SK-N-SH (cell line): Measurements from ENCODE around the gene FMO2. TPM values are rescaled to one million over a fixed set of nuclear protein-coding genes. Genes with fewer than 3 reads are reported as not detected.

Experiments
- CTCF ChIA-PET: fragments of 300-600, 350-600 bp; formaldehyde crosslinking; extraction: SDS; loops from one replicate; lab custom pipeline; 2021; lab: Yijun Ruan, JAX
- POLR2A ChIA-PET: fragments of 350-600 bp; sonication (Branson Sonifier 250); formaldehyde crosslinking; extraction: SDS; loops from one replicate; lab custom pipeline; 2020; ENCODE audit warnings: antibody characterized with exemption, inconsistent platforms; lab: Yijun Ruan, JAX
- DNase-seq: peaks from one replicate; pipeline ENCODE4 v3.0.0; 2012
- H2AFZ ChIP-seq: fragments of 200-600 bp; sonication (generic); 2 replicates; pipeline ENCODE4 v1.8.1; 2016; ENCODE audit warnings: antibody characterized with exemption, mild to moderate bottlenecking, low read depth
- H3F3A ChIP-seq: fragments of 200-600 bp; sonication (generic); replicated peaks from 2 replicates; pipeline ENCODE3; 2016; ENCODE audit warnings: antibody characterized with exemption, mild to moderate bottlenecking; ENCODE audit not compliant: insufficient read depth
- H3K27ac ChIP-seq, 2 experiments: fragments of 200-500 bp in 1 of 2; fragments of 200-600 bp in 1 of 2; sonication (Bioruptor generic) in 1 of 2; sonication (generic), shearing (Covaris generic) in 1 of 2; 2 replicates each; pipeline versions ENCODE4 v1.5.1 to v1.6.1; 2014 to 2016; ENCODE audit warnings: low read depth in 2 of 2, inconsistent platforms in 1 of 2, low read length in 1 of 2, mild to moderate bottlenecking in 1 of 2, mixed read lengths in 1 of 2
- H3K27me3 ChIP-seq: fragments of 200-600 bp; sonication (generic), shearing (Covaris generic); 2 replicates; pipeline ENCODE4 v1.6.1; 2016; ENCODE audit warnings: mixed run types; ENCODE audit not compliant: insufficient read depth
- H3K36me3 ChIP-seq, 2 experiments: fragments of 200-500 bp in 1 of 2; fragments of 200-600 bp in 1 of 2; sonication (Bioruptor generic) in 1 of 2; sonication (generic) in 1 of 2; replicated peaks in 1 of 2; 2 replicates each; pipeline versions ENCODE3 to v1.5.1; 2014 to 2016; ENCODE audit warnings: low read length in 1 of 2, mild to moderate bottlenecking in 1 of 2; ENCODE audit not compliant: insufficient read depth in 2 of 2, control insufficient read depth in 1 of 2
- H3K4me1 ChIP-seq, 2 experiments: fragments of 200-500 bp in 1 of 2; fragments of 200-600 bp in 1 of 2; sonication (Bioruptor generic) in 1 of 2; sonication (generic), shearing (Covaris generic) in 1 of 2; 2 replicates each; pipeline versions ENCODE4 v1.5.1 to v1.6.1; 2014 to 2016; ENCODE audit warnings: low read depth in 1 of 2, low read length in 1 of 2, mixed run types in 1 of 2; ENCODE audit not compliant: insufficient read depth in 2 of 2, control insufficient read depth in 1 of 2
- H3K4me2 ChIP-seq: fragments of 200-600 bp; sonication (generic), shearing (Covaris generic); 2 replicates; pipeline ENCODE4 v1.6.1; 2017; ENCODE audit warnings: mixed run types
- H3K4me3 ChIP-seq, 2 experiments: fragments of 200-500 bp in 1 of 2; fragments of 200-600 bp in 1 of 2; sonication (Bioruptor generic) in 1 of 2; sonication (generic), shearing (Covaris generic) in 1 of 2; 2 replicates each; pipeline versions ENCODE4 v1.5.1 to v1.8.1; 2014 to 2016; ENCODE audit warnings: low read depth in 2 of 2, inconsistent platforms in 1 of 2, low read length in 1 of 2, mild to moderate bottlenecking in 1 of 2, mixed read lengths in 1 of 2, moderate library complexity in 1 of 2
- H3K79me2 ChIP-seq: fragments of 200-600 bp; sonication (generic); 2 replicates; pipeline ENCODE4 v1.8.1; 2017; ENCODE audit warnings: mild to moderate bottlenecking; ENCODE audit not compliant: insufficient read depth
- H3K9ac ChIP-seq: fragments of 200-600 bp; sonication (generic); 2 replicates; pipeline ENCODE4 v1.6.1; 2017; ENCODE audit warnings: mixed run types
- H3K9me2 ChIP-seq: fragments of 200-600 bp; sonication (generic); 2 replicates; pipeline ENCODE4 v1.6.1; 2017; ENCODE audit warnings: mixed run types
- H3K9me3 ChIP-seq: fragments of 200-600 bp; sonication (generic); 2 replicates; pipeline ENCODE4 v1.6.1; 2017; ENCODE audit warnings: mixed run types, mild to moderate bottlenecking, moderate library complexity
- H4K20me1 ChIP-seq: fragments of 200-600 bp; sonication (generic); 2 replicates; pipeline ENCODE4 v1.6.1; 2017; ENCODE audit warnings: mild to moderate bottlenecking, mixed run types; ENCODE audit not compliant: insufficient read depth
- CHD2 ChIP-seq: fragments of 150-350 bp; IDR thresholded peaks from 2 replicates; pipeline ENCODE4 v1.6.1; 2018; ENCODE audit warnings: low read length; ENCODE audit not compliant: partially characterized antibody
- EP300 ChIP-seq, 2 experiments: IDR thresholded peaks; 2 replicates each; pipeline versions ENCODE4 v1.4.0 to v1.6.1; 2012; ENCODE audit warnings: borderline replicate concordance in 1 of 2, low read depth in 1 of 2, low read length in 1 of 2
- EZH2phosphoT487 ChIP-seq: fragments of 200-600 bp; sonication (generic); IDR thresholded peaks from 2 replicates; pipeline ENCODE4 v1.6.1; 2017; ENCODE audit warnings: low read depth, mixed run types, mild to moderate bottlenecking, antibody characterized with exemption, moderate library complexity, borderline replicate concordance
- FOXM1 ChIP-seq: IDR thresholded peaks from 2 replicates; pipeline ENCODE4 v1.4.0; 2012; ENCODE audit warnings: low read depth, mild to moderate bottlenecking
- GABPA ChIP-seq: IDR thresholded peaks from 2 replicates; pipeline ENCODE4 v1.4.0; 2012; ENCODE audit warnings: low read depth, mild to moderate bottlenecking
- JUND ChIP-seq: IDR thresholded peaks from 2 replicates; pipeline ENCODE4 v1.4.0; 2012
- MAX ChIP-seq: IDR thresholded peaks from 2 replicates; pipeline ENCODE4 v1.4.0; 2012; ENCODE audit warnings: low read depth
- MEF2A ChIP-seq: IDR thresholded peaks from 2 replicates; pipeline ENCODE4 v1.4.0; 2012; ENCODE audit warnings: low read depth, borderline replicate concordance
- NFIC ChIP-seq: IDR thresholded peaks from 2 replicates; pipeline ENCODE4 v1.4.0; 2012; ENCODE audit warnings: borderline replicate concordance
- NRF1 ChIP-seq: IDR thresholded peaks from 2 replicates; pipeline ENCODE4 v1.6.1; 2012; ENCODE audit warnings: low read depth, mild to moderate bottlenecking, low read length
- RCOR1 ChIP-seq: fragments of 150-350 bp; IDR thresholded peaks from 2 replicates; pipeline ENCODE4 v1.6.1; 2017; ENCODE audit warnings: antibody characterized with exemption, low read length
- REST ChIP-seq: IDR thresholded peaks from 2 replicates; pipeline ENCODE4 v1.6.1; 2012; ENCODE audit warnings: mild to moderate bottlenecking, low read depth, low read length, moderate library complexity
- RXRA ChIP-seq: IDR thresholded peaks from 2 replicates; pipeline ENCODE4 v1.4.0; 2012; ENCODE audit warnings: low read depth, mild to moderate bottlenecking, borderline replicate concordance
- SMC3 ChIP-seq: IDR thresholded peaks from 2 replicates; pipeline ENCODE4 v1.6.1; 2012; ENCODE audit warnings: low read depth, low read length, improper control_type of control experiment
- TAF1 ChIP-seq: IDR thresholded peaks from 2 replicates; pipeline ENCODE4 v1.6.1; 2012; ENCODE audit warnings: low read depth, mild to moderate bottlenecking, low read length, moderate library complexity, borderline replicate concordance
- TCF12 ChIP-seq: IDR thresholded peaks from 2 replicates; pipeline ENCODE4 v1.4.0; 2012
- WGBS: methylation state at CpG from one replicate; pipeline ENCODE4 v1.1.6; 2017; ENCODE audit warnings: low lambda C conversion rate; 5-methylcytosine and 5-hydroxymethylcytosine counted together
- polyA plus RNA-seq, 3 experiments: library from polyadenylated mRNA; depleted of rRNA; stranded (reverse); fragments of >200 nt; gene quantifications; 2 replicates each; pipeline ENCODE4 v1.2.3, GENCODE V29; 2012
- TF ChIP-seq, protein P1 (sequence below): fragments of 200-600 bp; sonication (generic); IDR thresholded peaks from 2 replicates; pipeline ENCODE4 v1.6.1; 2017; ENCODE audit warnings: antibody characterized with exemption, mild to moderate bottlenecking, moderate library complexity

FMO2 gene
- polyA plus RNA-seq, 1 of the 3 experiments (the other 2 are of a cell fraction), result not detected

- H3K4me1 ChIP-seq, result peaks cover 0 to 5% of the 10 kb centered on the region in 2 experiments; a peak in 1 of 4 replicates
- no peak overlapping the region for H3K27ac ChIP-seq
- WGBS, result 48% methylated on average over 3 of the region's 3 CpGs
- no peaks in the 10 kb centered on the region for H4K20me1 ChIP-seq
- H3K79me2 ChIP-seq, result no peaks in the 10 kb centered on the region
- H3K9ac ChIP-seq, result no peak overlapping the region
- H3K27me3 ChIP-seq, result peaks cover 58% of the 10 kb centered on the region; the same call in 1 of the 2 replicates
- H3K4me2 ChIP-seq, result no peak overlapping the region
- H3K9me2 ChIP-seq, result no peaks in the 10 kb centered on the region
- ChIA-PET POLR2A (no interaction called here), CTCF (interaction anchor here (1.0 to 1.2 kb wide), 3 partner anchors 16 to 44 kb away, joined by 3 to 4 read pairs (median 3); no protein-coding TSS in a partner anchor)
- peaks cover 6% of the 10 kb centered on the region for H3F3A ChIP-seq
- TF ChIP-seq NRF1, result no peak
- no peak for TF ChIP-seq SMC3
- no peak for TF ChIP-seq GABPA
- no peak for TF ChIP-seq MEF2A
- no peak for TF ChIP-seq EZH2phosphoT487
- no peak for TF ChIP-seq MAX
- TF ChIP-seq TCF12, result no peak
- no peak for TF ChIP-seq JUND
- TF ChIP-seq FOXM1, result no peak
- no peak for TF ChIP-seq EP300 (IDR thresholded peaks at IDR 0.05; ENCODE audit: borderline replicate concordance in 1 of 2, low read depth in 1 of 2, low read length in 1 of 2)
- no peak for TF ChIP-seq RCOR1
- TF ChIP-seq CHD2, result no peak
- TF ChIP-seq NFIC, result no peak
- TF ChIP-seq TAF1, result no peak
- no peak for TF ChIP-seq RXRA
- no peaks in the 10 kb centered on the region for H3K9me3 ChIP-seq
- H3K4me3 ChIP-seq, result no peak overlapping the region
- no peak for DNase-seq
- H2AFZ ChIP-seq, result no peak overlapping the region
- H3K36me3 ChIP-seq, result no peaks in the 10 kb centered on the region
These were observed 65.2 kb downstream of the FMO2 start for GRCh38 chr1:171250263-171250662.

- Histone ChIP-seq H3K4me3 (peak overlapping the region; percentile 50 to 64), H3K36me3 (no peaks in the 10 kb centered on the region), H3K9me2 (no peaks in the 10 kb centered on the region), H2AFZ (peak overlapping the region; percentile 77; the same call in 1 of the 2 replicates), H3K4me2 (peak overlapping the region; percentile 96), H3K27ac (no peak overlapping the region), H3K79me2 (no peaks in the 10 kb centered on the region), H3K9me3 (no peaks in the 10 kb centered on the region), H3K9ac (no peak overlapping the region), H3K27me3 (peaks cover 65% of the 10 kb centered on the region; the same call in 1 of the 2 replicates), H3K4me1 (peaks cover 0 to 5% of the 10 kb centered on the region in 2 experiments; a peak in 1 of 4 replicates), H4K20me1 (no peaks in the 10 kb centered on the region), H3F3A (peaks cover 7% of the 10 kb centered on the region)
- ChIA-PET CTCF (interaction anchor here (1.0 to 1.6 kb wide), 4 partner anchors 15 to 43 kb away, joined by 3 to 7 read pairs (median 4); no protein-coding TSS in a partner anchor), POLR2A (no interaction called here)
- TF ChIP-seq, protein P1, sequence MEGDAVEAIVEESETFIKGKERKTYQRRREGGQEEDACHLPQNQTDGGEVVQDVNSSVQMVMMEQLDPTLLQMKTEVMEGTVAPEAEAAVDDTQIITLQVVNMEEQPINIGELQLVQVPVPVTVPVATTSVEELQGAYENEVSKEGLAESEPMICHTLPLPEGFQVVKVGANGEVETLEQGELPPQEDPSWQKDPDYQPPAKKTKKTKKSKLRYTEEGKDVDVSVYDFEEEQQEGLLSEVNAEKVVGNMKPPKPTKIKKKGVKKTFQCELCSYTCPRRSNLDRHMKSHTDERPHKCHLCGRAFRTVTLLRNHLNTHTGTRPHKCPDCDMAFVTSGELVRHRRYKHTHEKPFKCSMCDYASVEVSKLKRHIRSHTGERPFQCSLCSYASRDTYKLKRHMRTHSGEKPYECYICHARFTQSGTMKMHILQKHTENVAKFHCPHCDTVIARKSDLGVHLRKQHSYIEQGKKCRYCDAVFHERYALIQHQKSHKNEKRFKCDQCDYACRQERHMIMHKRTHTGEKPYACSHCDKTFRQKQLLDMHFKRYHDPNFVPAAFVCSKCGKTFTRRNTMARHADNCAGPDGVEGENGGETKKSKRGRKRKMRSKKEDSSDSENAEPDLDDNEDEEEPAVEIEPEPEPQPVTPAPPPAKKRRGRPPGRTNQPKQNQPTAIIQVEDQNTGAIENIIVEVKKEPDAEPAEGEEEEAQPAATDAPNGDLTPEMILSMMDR, result peak; percentile 67
- no peak for TF ChIP-seq REST
- peak; percentile 14; the same call in 1 of the 2 replicates for TF ChIP-seq SMC3
- peak; percentile 31 for DNase-seq
- WGBS, result 3% methylated on average over 25 of the region's 34 CpGs
These were observed 66.2 kb downstream of the FMO2 start for GRCh38 chr1:171251042-171251951.
